HG02973 (cell line): ENCODE measurements around the gene STXBP4.

Experiments
- ATAC-seq: cut with Tn5 transposase; IDR thresholded peaks from one replicate; pipeline ENCODE4 v1.9.1; 2021; ENCODE audit warnings: moderate library complexity; ENCODE audit not compliant: unreplicated experiment

STXBP4 gene

DNA sequence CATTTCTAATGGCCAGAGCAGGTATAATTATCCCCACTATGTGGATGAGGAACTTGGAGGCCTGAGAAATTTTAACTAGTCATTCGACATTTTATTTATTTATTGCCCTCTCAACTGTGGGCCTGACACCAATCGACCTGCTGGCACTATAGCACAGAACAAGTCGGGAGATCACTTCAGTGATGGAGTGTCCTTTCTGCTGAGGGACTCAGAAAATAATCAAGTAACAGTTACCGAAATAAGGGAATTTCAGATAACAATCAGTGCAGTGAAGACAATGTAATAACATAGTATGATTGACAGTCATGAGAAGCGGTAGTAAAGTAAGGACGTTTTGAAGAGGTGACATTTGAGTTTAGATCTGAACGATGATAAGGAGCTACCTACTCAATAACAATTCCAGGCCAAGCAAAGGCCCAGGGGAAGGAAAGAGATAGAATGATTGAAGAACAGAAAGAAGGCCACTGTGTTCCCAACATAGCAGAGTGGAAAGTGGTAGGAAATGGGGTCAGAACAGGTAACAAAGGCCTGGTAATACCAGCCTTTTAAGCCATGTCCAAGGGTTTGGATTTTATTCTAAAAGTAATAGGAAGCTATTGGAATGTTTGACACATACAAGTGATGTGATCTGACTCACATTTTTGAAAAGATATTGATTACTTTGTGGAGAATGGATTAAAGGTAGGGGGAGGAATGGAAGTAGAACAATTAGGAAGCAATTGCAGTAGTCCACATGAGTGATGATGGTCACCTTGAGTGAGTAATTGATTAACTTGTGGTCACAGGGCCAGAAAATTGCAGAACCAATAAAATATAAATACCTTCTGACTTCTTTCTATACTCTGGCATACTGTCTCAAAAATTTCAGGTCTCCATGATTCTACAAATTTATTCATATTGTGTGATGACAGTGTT is 1.4 kb downstream of the STXBP4 start:
- ATAC-seq: no peak

DNA sequence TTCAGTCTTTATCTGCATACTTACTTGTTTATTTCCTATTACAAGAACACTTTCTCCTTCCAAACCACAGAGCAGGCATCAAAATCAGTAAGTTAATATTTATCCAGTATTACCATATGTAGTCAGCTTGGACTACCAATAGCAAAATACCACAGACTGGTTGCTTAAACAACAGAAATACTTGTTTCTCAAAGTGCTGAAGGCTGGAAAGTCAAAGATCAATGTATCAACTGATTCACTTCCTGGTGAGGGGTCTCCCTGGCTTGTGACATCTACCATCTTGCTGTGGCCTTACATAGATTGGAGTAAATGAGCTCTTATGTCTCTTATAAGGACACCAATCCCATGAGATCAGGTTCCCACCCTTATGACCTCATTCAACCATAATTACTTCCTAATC is 2.6 kb downstream of the STXBP4 start:
- ATAC-seq: no peak

GRCh38 chr17:54971901-54972300 is 3.3 kb downstream of the STXBP4 start:
- ATAC-seq: no peak

DNA sequence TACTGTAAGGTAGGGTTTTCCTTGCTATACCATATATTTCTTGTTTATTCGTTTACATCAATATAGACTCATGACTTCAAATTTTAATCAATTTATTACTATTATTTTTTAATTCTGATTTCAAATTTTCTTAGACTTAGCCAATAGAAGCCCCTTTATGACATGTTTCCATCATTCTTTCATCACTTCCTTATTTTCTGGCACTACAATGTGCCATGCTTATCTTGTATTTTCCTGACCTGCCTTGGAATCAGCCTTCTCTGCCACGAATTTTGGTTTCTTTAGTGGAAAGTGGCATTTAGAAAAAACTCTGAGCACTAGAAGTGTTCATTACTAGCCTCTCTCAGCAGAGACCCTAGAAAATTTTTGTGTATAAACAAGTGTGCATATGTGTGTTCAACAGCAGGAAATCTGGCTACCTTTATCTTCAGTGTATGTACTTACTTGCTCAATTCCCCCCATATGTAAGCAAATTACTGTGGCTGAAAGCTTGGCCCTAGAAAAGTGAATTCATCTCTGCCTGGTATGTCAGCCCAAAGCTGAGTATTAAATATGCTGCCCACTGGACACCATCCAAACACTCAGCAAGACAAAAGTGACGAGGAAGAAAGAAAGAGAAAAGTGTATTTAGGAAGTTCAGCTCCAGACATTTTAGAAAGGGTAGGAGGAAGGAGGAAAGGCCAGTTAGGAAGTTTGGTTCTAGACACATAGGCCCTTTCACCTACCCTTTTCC is 4.0 kb downstream of the STXBP4 start:
- no peak for ATAC-seq

DNA sequence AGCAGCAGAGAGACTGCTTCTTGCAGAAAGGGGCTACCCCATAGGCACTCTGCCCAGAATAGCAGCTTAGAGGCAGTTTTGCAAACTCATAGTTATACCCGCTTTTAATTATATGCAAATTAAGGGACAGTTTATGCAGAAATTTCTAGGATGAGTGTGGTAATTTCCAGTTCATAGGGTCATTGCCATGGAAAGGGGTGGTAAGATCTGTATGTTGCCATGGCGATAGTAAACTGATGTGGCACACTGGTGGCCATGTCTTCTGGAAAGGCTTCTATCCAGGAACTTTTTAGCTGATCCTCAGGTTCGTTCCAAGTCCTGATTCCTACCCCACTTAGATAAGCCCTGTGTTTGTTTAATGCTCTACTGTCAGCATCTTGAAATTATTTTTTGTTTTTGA is 6.2 kb downstream of the STXBP4 start:
- no peak for ATAC-seq

GRCh38 chr17:54976316-54976715 is 7.8 kb downstream of the STXBP4 start:
- no peak for ATAC-seq

DNA sequence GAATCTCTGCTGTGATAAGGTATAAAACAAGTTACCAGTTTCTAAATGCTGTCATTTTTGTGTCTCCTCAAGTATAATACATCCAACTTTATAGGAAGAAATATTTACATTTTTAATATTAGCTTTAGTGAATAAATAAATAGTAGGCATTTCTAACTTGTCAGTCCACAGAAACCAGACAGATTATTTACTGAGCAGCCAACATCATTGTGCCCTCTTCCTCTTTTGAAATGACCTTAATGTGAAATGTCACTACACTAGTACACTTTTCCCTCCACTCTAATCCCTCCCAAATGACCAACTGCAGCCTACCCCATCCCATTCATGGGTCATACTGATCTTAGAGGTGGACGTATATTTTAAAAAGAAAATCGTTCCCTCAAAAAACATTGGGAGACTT is 9.2 kb downstream of the STXBP4 start:
- ATAC-seq: no peak

GRCh38 chr17:54979657-54980056 is 11.1 kb downstream of the STXBP4 start:
- ATAC-seq: no peak

DNA sequence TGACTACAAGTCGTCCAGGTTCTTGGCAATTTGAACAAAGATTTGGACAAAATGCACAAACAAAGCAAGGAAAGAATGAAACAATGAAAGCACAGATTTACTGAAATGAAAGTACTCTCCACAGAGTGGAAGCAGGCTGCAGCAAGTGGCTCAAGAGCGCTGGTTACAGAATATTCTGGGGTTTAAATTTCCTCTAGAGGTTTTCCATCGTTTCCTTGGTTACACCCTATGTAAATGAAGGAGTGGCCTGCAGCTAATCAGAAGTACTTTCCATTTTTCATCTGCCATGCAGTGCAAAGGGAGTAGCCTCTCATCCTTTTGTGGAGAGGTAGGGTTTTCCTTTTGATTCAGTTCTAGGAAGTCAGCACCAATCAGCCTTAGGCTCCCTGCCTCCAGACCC is 11.8 kb downstream of the STXBP4 start:
- no peak for ATAC-seq

GRCh38 chr17:54982399-54982798 is 13.8 kb downstream of the STXBP4 start:
- ATAC-seq: no peak

- peak; percentile 60 for ATAC-seq
These were observed 14.7 kb downstream of the STXBP4 start for GRCh38 chr17:54983260-54983659.

DNA sequence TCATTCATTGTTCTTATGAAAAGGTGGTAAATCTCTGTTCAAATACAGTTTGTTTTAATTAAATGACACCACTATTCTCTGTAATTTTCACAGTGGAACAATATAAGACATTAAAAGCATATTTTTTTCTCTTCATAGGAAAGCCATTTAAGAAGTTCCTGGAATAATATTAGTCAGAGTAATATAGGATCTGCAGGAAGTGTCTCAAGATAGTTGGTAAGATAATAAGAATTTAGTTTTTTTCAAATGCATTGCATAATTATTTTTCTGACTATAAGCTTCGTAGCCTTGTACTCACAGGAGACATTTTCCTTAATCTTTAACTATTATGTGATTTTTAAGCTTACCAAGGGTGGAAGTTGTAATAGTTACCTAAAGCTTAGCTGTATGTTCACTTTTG is 16.9 kb downstream of the STXBP4 start:
- ATAC-seq: no peak

GRCh38 chr17:54990118-54990517 is 21.6 kb downstream of the STXBP4 start:
- no peak for ATAC-seq

- no peak for ATAC-seq
These were observed 23.0 kb downstream of the STXBP4 start for GRCh38 chr17:54991567-54991966.

DNA sequence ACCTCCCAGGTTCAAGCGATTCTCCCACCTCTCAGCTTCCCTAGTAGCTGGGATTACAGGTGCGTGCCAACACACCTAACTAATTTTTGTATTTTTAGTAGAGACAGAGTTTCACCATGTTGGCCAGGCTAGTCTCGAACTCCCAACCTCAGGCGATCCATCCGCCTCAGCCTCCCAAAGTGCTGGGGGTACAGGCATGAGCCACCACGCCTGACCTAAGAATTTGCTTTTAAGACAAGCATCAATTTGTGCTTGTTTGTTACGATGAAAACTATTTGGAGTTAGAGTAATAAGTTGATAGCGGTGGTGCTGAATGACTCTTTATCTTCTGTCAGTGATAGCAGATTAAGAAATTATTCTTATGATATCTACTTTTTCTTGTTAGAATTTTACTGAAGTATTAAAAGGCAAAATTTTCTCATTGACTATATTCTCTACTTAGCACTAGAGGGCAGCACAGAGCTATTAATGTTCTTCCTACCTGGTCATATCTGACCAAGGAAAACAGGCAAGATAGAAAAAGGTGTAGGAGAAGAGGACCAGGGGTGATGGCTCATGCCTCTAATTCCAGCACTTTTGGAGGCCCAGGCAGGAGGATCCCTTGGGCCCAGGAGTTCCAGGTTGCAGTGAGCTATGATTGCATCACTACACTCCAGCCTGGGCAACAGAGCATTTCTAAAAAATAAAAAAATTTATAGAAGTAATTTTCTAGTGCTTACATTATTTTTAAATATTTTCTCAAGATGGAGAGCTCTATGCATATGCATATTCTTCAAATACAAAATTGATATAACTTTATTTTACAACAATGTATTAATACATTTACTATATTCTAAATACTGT is 24.5 kb downstream of the STXBP4 start:
- ATAC-seq: no peak

DNA sequence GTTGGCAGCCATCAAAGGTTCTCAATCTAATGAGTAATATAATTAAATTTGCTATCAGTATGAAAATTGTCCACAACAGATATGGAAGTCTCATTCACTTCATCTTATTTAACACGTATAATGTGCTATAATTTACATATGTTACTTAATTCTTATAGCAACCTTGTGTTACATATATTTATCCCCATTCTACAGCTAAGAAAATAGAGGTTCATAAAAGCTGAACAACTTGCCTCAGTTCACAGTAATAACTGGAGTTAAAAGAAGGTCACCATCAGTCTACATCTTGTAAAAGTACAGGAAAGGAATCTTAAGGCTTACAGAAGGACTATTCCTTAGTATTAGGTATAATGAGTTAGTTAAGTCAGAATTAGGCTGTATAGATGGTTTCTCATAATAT is 27.9 kb downstream of the STXBP4 start:
- no peak for ATAC-seq

GRCh38 chr17:55002458-55002857 is 33.9 kb downstream of the STXBP4 start:
- ATAC-seq: no peak

DNA sequence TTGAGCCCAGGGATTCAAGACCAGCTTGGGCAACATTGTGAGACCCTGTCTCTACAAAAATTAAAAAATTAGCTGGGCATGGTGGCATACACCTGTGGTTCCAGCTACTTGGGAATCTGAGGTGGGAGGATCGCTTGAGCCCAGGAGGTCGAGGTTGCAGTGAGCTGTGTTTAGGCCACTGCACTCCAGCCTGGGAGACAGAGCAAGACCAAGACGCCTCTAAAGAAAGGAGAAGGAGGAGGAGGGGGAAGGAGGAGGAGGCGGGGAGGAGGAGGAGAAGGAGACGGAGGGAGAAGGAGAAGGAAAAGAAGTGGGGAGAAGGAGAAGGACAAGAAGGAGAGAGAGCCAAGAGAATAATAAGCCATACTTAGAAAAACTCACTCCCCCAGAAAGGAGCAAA is 35.9 kb downstream of the STXBP4 start:
- no peak for ATAC-seq

- peak; percentile 51 for ATAC-seq
These were observed 37.0 kb downstream of the STXBP4 start for GRCh38 chr17:55005520-55005919.

GRCh38 chr17:55023626-55024025 is 55.1 kb downstream of the STXBP4 start:
- no peak for ATAC-seq

GRCh38 chr17:55037828-55038227 is 69.3 kb downstream of the STXBP4 start:
- peak; percentile 100 for ATAC-seq
